Measurements from ENCODE around the gene PCOLCE2.
A peak's percentile ranks its signal among the peaks of the same experiment; 100 is the strongest.
"Not testable (repeated sequence)": the region's sequence is repeated elsewhere in the genome, so short reads cannot be mapped to it uniquely, and the experiment has no call there.

The PCOLCE2 gene

DNA sequence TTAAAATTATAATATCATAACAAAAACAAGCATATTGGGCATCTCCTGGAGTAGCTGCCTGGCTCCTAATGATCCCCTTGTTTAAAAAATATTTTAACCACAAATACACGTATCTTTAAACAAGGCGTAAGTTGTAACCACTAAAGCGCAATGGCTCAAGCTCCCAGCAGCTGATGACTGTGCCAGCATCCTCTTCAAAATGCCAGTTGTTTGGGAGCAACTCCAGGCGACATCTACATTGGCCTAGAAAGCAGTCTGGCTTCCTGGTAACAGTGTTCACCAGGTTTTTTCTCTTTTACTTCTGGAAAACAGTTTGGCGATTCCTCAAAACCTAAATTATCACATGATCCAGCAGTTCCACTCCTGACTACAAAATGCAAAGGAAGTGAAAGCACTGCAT is 13.8 kb downstream of the PCOLCE2 start:
- intact Hi-C loops (cut with DNase I), result no loop called here
- no peak for DNase-seq

DNA sequence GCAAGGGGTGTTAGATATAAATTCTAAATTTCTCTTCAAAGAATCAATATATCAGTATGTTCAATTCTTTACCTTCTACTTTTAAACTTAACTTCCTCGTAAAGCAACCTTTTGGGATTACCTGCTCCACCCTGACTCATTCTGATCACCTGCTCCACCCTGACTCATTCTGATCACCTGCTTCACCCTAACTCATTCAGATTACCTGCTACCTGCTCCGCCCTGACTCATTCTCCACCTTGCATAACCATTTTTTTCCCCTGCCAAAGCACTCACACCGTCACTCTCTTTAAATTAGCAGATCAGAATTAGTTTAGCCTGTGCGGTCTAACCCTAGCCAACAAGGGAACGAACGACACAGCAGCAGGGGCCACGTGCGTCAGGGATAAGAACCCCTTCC is 20.5 kb downstream of the PCOLCE2 start:
- DNase-seq; intact Hi-C loops (cut with DNase I): not testable (repeated sequence)

DNA sequence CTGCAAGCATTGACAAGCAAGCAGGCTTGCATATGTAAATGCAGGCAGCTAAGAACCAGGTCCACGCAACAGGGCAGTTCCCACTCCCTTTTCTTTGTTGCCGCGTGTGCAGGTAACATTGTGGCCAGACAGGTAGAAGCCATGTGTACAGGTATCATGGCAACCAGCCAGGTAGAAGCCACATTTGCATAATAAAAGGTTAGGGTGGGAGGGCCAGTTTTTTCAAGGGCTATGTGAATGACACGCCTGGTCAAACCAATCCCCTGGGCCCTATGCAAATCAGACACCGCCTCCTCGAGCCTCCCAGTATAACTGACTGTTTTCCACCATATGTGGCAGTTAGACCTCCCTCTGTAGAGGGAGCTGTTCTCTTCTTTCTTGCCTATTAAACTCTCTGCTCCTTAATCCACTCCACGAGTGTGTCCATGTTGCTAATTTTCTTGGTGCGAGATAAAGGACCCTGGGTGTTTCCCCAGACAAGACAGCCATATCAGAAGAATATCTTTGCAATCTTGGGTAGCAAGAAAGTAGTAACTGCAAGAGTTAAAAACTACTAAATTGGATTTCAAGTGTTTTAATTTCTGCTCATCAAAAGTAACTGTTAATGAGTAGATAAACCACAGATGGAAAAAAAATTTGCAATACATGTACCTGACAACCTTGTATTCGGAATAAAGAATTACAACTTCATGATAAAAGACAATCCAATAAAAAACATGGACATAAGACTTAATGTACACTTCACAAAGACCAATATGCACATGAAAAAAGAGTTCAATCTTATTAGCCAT is 21.8 kb downstream of the PCOLCE2 start:
- DNase-seq, result no peak
- intact Hi-C loops (cut with DNase I), result no loop called here

DNA sequence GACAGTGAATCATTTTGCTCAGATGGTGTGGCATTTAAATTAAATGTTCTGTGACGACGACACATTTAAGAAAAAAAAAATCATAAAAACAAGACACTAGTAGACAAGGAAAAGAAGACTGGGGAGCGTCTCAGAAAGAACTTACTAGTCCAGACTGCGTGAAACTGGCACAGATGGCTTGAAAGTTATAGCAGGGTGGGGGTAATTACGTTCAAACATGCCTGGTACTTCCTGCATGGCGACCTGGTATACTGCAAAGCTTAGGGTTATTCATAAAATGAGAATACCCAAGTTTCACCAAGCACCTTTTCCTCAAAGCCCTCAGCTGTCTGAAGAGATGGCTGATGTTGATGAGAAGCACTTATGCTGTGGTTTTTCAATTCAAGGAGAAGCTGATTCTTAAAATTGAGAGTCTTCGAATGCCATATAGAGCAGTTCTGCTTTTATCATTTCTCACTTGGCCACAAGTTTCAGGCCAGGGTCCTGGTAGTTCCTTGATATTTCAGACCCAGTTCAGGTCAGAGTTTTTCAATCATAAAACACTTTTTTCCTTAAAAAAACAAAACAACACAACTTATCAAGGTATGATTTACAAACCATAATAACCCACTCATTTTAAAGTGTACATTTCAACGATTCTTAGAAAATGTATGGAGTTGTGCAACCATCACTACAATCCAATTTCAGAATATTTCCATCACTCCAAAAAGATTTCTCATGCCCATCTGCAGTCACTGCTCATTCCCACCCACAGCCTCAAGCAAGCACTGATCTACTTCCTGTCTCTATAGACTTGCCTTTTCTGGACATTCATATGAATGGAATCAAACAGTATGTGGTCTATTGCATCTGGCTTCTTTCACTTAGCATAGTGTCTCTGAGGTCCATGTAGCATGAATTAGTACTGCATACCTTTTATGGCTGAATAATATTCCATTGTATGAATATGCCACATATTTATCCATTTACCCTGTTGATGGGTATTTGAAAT is 24.7 kb downstream of the PCOLCE2 start:
- intact Hi-C loops (cut with DNase I), result no loop called here

DNA sequence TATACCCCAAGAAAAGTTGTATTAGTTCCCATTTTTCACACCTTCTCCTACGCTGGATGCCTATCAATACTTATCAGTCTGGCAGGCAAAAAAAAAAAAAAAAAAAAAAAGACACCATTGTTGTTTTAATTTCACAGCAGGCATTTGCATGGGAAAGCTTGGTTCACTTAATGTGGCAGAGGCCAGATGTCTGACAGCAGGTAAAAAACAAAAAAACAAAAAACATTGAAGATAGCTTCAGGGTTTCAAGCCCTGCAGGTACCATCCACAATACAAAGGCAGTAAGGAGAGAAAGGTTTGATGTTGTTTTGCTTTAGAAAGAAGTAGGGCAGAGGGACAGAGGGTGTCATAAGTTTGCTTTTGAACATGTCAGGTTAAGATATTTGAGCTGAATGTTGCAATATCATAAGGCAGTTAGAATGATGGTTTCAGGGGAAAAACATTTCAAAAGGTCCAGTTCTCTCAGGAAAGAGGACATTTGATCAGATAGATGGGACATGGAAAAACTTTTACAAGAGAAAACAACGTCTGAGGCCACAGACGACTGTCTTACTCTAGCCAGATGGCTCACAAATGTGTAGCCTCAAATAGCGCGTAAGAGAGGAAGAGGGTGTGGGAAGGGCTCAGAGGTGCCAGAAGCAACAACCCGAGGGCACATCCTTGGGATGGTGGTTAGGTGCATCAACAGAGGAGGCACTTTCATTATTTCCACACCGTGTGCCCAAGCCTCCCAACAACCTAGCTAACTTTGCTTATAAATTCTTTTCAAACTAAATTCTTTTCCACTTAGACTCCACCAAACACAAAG is 25.7 kb downstream of the PCOLCE2 start:
- intact Hi-C loops (cut with DNase I), result no loop called here
- DNase-seq, result no peak

More for the DNA sequence above, 24.7 kb downstream of the PCOLCE2 start:
- no peak for DNase-seq

DNA sequence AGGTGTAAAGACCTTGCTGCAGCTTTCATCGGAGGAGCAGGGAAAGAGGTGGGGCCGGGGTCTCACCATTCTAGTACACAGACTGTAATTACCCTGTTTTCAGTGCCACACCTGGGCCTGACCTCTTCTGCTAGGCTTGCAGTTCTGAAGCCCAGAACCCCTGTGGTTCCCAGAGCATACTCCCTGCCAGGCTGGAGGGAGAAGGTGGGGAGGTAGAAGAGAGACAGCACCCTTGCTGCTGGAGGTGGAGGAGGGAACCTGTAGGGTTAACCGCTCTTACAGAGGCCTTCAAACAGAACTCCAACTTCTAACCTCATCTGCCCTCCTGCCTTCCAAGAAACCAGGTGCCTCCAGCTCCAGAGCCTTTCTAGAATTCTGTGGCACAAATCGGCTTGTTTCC is 27.0 kb downstream of the PCOLCE2 start:
- no peak for DNase-seq
- intact Hi-C loops (cut with DNase I), result no loop called here

DNA sequence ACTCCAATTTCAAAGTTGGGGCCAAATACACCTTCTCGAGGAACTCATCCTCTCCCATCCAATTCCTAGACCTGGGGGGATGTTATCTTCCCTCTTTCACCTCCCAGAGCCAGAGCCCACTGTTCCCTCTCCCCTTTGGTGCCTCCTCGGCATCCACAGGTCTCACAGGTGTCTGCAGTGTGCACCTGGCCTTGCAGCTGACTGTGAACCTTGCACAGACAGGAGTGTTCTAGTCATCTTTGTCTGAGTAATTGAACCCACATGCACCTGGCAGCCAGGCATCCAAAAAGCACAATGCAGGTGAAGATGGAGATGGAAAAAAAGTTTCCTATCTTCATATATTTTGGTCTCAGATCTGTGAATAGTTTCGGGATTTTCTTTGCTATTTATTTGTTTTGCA is 30.8 kb downstream of the PCOLCE2 start:
- intact Hi-C loops (cut with DNase I), result no loop called here
- no peak for DNase-seq

DNA sequence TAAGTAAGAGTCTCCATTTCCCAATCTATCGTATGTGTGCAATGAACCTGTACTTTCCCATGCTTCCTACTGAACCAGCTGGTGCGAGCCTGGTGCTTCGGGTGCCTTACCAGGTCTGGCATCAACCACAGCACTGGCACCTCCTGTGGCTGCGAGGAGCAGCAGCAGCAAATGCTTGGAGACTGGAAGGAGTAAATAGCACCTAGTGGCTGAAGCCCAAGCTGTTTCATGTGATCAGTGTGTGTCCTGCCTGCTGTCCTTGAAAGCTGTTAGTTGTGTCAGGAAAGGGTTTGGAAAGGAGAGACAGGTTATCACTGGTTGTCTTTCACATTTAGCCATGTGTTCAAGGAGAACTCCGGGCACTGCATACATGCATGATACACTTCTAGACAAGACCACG is 31.8 kb downstream of the PCOLCE2 start:
- DNase-seq, result peak in 8 of 10 donors; percentile 43 to 94 (median 68)
- intact Hi-C loops (cut with DNase I), result no loop called here

DNA sequence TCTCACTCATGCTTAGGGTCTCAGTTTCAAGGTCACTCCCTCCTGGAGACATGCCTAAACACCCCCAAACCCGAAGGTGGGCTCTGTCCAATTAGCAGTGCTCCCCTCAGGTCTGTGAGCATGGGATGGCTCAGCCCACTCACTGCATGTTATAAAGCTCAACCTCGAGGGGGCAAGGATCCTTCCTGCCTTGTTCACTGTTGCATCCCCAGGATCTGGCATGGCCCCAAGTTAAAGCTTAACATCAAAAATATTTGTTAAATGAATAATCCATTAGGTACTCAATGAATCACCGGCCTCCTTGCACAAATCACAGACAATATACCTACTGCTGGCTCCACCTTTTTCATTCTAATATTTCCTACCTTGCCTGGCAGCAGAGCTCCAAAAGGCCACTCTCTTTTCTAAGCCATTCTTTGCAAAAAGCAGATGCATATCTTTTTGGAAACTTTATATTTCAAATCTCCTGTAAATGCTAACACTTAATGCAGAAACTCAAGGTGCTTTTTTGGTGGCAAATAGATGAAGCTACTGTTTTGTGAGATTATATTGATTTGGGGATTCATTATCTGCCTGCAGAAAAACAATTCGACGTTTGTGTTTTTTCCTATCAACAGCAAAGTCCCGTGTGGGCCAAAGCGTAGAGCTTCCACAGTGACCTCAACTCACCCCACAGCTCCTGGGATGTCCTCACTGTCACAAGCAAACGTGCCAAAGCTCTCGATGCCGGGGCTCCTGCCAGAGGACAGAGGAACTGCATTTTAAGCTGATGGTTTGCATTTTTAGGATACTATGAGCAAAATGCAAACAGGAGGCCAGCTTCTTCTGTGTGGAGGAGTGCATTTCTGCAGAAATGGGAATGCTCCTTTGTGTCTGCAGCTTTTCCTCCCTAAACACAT is 35.4 kb downstream of the PCOLCE2 start:
- intact Hi-C loops (cut with DNase I), result no loop called here
- DNase-seq, result no peak

DNA sequence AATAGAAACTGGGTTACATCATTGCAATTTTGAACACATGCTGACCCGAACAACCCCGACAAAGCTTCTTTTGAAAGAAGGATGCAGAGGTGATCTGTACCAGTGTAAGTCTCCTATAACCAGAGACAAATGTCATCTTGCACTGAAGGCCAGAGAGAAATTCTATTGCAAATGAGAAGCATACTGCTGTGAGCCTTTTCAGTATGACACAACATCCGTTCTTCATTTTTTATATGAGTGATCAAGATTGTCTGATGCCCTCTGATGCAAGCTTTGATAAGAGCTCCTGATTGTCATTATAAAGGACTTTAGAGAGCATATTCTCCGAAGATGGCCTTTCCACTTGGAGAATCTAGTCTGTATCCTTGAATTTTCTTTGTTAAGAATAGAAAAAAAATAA is 36.9 kb downstream of the PCOLCE2 start:
- no peak for DNase-seq
- intact Hi-C loops (cut with DNase I), result no loop called here

DNA sequence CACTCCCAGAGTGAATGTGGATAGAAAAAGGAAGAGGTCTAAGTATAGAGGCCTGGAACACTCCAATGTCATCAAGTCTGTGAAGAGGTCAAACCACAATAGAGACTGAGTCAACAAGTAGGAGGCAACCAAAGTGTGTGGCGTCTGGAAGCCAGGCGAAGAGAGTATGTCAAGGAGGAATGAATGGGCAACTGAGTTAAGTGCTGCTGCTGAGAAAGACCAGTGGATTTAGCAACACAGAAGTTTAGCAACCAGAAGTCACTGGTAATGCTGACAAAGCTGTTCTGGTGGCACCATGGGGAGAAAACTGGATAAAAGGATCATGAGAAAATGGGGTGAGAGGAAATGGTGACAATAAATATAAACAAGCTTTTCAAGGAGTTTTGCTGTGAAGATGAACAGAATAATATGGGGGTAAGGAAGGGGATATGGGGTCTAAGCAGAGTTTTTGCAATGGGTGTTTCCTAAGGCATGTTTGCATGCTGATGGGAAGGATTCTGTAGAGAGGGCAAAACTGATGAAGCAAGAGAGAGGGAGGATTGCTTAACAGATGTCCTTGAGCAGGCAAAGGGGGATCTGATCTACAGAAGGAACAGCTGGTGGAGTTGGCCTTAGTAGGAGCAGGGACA is 38.4 kb downstream of the PCOLCE2 start:
- no peak for DNase-seq
- intact Hi-C loops (cut with DNase I), result no loop called here

DNA sequence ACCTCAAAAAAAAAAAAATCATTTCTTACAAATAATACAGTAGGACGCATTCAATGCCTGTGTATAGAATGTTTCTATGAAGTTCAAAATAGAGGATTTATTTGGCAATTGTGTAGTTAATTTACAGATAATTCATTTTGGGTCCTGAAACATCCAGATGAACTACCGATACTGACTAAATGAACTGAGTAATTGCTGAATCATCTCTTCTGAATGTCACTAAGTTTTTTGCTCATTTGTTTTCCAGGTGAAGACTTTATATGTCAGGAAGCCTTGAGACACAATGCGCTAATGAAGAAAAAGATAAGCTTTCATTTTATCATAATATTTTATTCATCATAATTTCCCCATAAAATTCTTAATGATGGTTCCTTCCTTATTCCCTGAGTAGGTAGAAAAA is 39.7 kb downstream of the PCOLCE2 start:
- intact Hi-C loops (cut with DNase I), result no loop called here
- no peak for DNase-seq

DNA sequence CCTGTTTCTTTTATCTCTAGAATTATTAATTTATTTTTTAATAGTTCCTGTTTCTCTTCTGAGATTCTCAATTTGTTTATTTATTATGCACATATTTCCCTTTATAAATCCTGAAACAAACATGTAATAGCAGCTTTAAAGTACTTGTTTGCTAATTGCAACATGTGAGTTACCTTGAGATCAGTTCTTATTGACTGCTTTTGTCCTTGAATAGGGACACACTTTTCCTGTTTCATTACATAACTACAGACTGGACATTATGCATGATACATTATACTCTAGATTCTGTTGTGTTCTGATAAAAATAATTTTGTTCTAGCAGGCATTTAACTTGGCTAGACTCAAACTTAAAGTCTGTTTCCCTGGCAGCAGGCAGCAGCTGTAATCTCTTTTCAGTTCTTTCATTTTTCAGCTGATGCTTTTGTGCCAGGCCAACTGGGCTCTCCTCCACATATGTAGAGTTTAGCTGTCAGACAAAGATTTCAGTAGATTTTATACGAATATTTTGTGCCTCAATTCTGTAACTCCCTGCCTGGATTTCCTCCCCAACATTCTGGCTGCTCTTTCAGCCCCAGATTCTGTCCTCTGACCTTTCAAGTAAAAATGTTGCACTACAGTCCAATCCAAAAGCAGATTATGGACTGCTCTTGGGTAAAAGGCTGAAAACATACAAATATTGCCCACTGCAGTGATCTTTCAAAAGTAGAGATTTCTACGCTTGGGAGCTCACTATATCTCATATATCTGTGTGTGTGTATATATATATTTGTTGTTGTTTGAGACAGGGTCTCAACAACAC is 41.9 kb downstream of the PCOLCE2 start:
- DNase-seq, result peak in 3 of 10 donors; percentile 19 to 32 (median 22)
- intact Hi-C loops (cut with DNase I), result no loop called here

DNA sequence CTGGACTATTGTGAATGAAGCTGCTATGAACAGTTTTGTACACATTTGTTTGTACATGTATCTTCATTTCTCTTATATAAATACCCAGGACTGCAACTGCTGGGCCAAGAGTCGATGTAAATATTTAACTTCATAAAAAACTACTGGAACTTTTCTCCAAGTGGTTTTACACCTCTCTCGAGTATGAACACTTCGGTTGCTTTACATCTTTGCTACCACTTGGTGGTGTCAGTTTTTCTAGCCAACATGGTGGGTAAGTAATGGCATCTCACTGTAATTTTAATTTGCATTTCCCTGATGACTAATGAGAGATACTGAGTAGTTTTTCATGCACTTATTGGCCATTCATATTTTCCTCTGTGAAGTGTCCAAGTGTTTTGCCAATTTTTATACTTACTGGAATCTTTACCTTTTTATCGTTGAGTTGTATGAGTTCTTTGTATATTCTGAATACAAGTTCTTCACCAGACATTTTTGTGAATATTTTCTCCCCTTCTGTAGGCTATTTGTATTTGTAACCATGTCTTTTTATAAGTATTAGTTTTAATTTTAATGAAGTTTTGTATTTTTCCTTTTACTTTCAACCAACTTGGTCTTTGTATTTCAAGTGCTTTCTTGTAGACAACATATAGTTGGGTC is 44.4 kb downstream of the PCOLCE2 start:
- intact Hi-C loops (cut with DNase I), result no loop called here
- DNase-seq, result no peak

DNA sequence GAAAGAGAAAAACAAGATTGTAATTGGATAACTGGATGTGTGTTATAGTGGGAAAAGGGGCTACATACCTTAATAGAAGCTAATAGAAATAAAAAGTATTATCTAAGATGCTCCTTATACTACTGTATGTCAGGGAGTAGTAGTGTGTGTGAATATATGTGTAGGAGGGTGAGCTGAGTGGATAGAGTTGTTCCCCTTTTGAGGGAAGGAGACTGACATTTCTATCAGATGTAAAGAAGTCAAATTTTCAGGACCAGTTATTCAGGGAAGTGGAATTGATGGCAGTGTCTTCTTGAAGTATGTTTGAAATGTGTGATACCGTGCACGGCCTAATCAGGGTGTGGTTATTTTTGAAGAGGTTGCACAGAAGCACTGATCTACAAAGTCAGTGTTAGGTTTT is 49.1 kb downstream of the PCOLCE2 start:
- intact Hi-C loops (cut with DNase I), result no loop called here
- no peak for DNase-seq

DNA sequence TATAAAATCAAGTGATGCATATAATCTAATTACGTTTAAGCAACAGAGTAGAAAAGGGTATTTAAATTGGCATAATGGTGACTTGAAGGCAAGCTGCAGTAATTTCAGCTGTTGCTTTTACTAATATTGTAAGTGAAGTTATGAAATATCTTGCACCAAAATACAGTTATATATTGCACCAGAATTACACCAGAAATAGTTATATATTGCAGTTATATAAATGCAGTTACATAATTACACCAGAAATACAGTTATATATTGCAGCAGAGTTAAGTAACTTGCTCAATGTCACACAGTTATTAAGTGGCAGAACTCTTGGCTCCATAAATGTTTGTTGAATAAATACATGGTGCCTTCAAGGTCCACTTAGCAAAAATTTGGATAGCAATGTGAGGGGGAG is 51.4 kb downstream of the PCOLCE2 start:
- no peak for DNase-seq
- intact Hi-C loops (cut with DNase I), result no loop called here

DNA sequence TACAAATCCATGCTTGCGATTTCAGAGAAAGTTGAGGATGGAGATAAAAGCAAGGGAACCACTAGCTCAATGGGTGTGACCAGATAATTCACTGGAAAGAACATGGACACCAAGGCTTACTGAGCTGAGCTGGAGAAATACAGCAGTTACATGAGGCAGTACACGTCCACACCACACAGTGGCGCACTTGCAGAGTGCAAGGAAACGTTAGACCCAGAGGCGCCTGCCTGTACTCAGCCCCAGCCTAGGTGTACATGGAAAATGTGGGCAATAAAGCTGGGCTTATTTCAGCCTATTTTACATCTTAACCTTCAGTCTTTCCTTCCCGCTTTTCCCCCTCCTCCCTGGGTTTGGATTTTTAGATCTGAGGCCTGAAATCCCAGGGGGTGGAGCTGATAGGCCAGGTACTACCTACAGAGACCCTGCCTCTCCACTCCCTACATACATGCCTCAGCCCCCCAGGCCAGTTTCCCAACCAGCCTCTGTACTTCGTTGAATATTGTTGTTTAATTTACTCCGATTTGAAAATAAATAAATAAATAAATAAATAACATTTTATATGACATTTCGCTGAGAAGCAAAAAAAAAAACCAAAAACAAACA is 60.1 kb downstream of the PCOLCE2 start:
- DNase-seq, result peak; percentile 65 to 96 (median 84)
- intact Hi-C loops (cut with DNase I), result loop anchor here (2.0 to 5.0 kb wide), 3 partner anchors 158 to 242 kb away; no protein-coding TSS in a partner anchor
